Ascending aorta (tissue), 2 donors: ENCODE results near the gene CLPTM1L. TPM values are rescaled to one million over a fixed set of nuclear protein-coding genes. Genes with fewer than 3 reads are reported as not detected.
A peak's percentile ranks its signal among the peaks of the same experiment; 100 is the strongest.

ENCODE experiments used
- DNase-seq, 2 donors: peaks; one replicate each; pipeline ENCODE4 v3.0.0-alpha.2; 2019; ENCODE audit warnings: low spot score in 2 of 2
- H3K27ac ChIP-seq, 2 donors: fragments of 200-600 bp; sonication (generic); one replicate each; pipeline ENCODE4 v1.5.1; 2016 to 2017; ENCODE audit warnings: mild to moderate bottlenecking in 1 of 2
- H3K27me3 ChIP-seq: fragments of 200-600 bp; sonication (generic); one replicate; pipeline ENCODE4 v1.5.1; 2017
- H3K36me3 ChIP-seq, 2 donors: fragments of 200-600 bp; sonication (generic); one replicate each; pipeline ENCODE4 v1.5.1; 2016
- H3K4me1 ChIP-seq, 2 donors: fragments of 200-600 bp; sonication (generic); one replicate each; pipeline ENCODE4 v1.5.1; 2016 to 2017; ENCODE audit warnings: mild to moderate bottlenecking in 1 of 2
- H3K4me3 ChIP-seq, 2 donors: fragments of 200-600 bp; sonication (generic); one replicate each; pipeline ENCODE4 v1.5.1; 2016 to 2017; ENCODE audit warnings: mild to moderate bottlenecking in 1 of 2
- H3K9me3 ChIP-seq, 2 donors: fragments of 200-600 bp; sonication (generic); one replicate each; pipeline ENCODE4 v1.5.1; 2016
- intact Hi-C: fragments of 100-400 bp; cut with DNase I; formaldehyde crosslinking; loops from one replicate; pipeline ENCODE4 v1.15.1; 2023
- total RNA-seq: library from RNA; depleted of rRNA; stranded (reverse); fragments of >200 nt; gene quantifications from one replicate; pipeline ENCODE4 v1.1.0, GENCODE V29; 2016
- TF ChIP-seq, protein P1 (sequence below), 3 experiments: fragments of 200-600 bp in 2 of 3; fragments of 450-650 bp in 1 of 3; sonication (generic) in 2 of 3; IDR thresholded peaks; one replicate each; pipeline ENCODE4 v1.5.1; 2016 to 2019; ENCODE audit warnings: antibody characterized with exemption in 3 of 3, mild to moderate bottlenecking in 1 of 3, moderate library complexity in 1 of 3

Gene CLPTM1L
- total RNA-seq, 1 donor from 2014 or later: 23.6 TPM

DNA sequence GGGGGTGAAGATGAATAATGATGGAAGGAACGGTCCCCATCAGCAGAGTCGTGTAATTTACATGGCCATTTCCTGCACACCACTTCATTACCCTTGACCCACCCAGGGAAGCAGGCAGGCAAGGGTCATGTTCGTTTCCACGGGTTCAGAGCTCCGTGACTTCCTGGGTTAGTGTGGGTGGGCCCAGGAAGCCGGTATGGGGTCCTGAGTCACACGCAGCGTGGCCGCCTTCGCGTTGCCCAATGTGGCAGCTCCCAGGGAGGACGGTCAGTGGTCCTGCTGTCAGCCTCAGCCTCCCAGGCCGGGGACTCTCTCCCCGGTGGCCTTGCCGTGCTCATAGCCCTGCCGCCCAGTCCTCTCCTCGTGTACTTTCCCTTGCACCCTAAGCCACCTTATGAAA, 44.9 kb downstream of the CLPTM1L start:
- H3K4me1 ChIP-seq: no peaks in the 10 kb centered on the region
- no peaks in the 10 kb centered on the region for H3K9me3 ChIP-seq
- H3K27me3 ChIP-seq: no peaks in the 10 kb centered on the region
- H3K36me3 ChIP-seq: no peaks in the 10 kb centered on the region
- no peak overlapping the region for H3K27ac ChIP-seq
- TF ChIP-seq, protein P1, sequence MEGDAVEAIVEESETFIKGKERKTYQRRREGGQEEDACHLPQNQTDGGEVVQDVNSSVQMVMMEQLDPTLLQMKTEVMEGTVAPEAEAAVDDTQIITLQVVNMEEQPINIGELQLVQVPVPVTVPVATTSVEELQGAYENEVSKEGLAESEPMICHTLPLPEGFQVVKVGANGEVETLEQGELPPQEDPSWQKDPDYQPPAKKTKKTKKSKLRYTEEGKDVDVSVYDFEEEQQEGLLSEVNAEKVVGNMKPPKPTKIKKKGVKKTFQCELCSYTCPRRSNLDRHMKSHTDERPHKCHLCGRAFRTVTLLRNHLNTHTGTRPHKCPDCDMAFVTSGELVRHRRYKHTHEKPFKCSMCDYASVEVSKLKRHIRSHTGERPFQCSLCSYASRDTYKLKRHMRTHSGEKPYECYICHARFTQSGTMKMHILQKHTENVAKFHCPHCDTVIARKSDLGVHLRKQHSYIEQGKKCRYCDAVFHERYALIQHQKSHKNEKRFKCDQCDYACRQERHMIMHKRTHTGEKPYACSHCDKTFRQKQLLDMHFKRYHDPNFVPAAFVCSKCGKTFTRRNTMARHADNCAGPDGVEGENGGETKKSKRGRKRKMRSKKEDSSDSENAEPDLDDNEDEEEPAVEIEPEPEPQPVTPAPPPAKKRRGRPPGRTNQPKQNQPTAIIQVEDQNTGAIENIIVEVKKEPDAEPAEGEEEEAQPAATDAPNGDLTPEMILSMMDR (IDR thresholded peaks at IDR 0.05): no peak
- DNase-seq: peak in 1 of 2 donors; percentile 34
- H3K4me3 ChIP-seq: no peak overlapping the region
- intact Hi-C loops: no loop called here

DNA sequence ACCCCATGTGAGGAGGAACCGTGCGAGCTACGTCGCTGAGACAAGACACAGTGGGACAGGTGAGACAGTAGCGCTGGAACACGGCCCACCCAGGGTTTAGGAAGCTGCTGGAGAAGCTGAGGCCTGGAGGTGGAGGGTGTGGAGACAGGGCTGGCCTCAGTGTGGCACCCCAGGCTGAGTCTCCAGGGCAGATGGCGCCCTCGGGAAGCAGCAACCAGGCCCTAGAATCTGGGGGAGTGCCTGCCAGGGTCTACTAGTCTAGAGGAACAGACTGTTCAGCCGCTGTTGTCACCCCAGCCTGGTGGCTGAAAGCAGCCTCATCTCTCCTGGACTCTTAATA, 45.4 kb downstream of the CLPTM1L start:
- Histone ChIP-seq H3K4me3 (no peak overlapping the region), H3K27ac (no peak overlapping the region), H3K36me3 (no peaks in the 10 kb centered on the region), H3K27me3 (no peaks in the 10 kb centered on the region), H3K9me3 (no peaks in the 10 kb centered on the region), H3K4me1 (no peaks in the 10 kb centered on the region)
- intact Hi-C loops: no loop called here
- TF ChIP-seq, protein P1 (IDR thresholded peaks at IDR 0.05): no peak
- DNase-seq: peak in 1 of 2 donors; percentile 61

DNA sequence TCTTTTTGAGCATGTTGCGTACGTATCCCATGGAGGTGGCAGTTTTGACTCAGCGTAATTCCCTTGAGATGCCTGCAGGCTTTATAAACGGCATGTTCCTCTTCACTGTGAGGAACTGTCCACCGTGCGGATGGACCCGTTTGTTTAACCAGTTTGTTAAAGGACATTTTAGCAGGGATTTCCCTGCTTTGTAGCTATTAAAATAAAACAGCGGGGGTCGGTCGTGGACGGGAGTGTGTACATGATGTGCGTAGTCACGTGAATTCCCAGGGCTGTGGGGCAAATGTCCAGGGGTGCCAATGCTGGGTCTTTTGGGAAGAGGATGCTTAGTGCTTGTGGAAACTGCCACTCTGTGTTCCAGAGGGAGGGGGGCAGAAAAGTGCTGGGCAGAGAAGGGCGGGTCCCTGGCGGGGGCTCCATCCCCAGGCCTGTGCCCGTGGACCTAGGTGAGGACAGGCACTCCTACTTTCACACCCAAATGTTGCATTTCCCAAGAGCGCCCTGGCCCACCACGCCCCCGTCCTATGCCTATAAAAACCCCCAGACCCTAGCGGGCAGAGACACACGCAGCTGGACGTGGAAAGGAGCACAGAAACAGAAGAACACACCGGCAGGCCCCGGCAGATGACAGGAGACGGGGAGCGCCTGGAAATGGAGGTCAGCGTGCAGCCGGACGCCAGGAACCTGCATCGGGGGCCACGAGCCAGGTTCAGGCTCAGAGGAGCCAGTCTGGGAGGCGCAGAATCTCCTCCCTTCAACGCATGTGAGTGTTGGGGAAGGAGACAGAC, 46.0 kb downstream of the CLPTM1L start:
- DNase-seq: peak in 1 of 2 donors; percentile 56
- Histone ChIP-seq H3K9me3 (no peaks in the 10 kb centered on the region), H3K27ac (no peak overlapping the region), H3K36me3 (no peaks in the 10 kb centered on the region), H3K4me1 (no peaks in the 10 kb centered on the region), H3K4me3 (no peak overlapping the region), H3K27me3 (no peaks in the 10 kb centered on the region)
- TF ChIP-seq, protein P1 (IDR thresholded peaks at IDR 0.05): no peak
- intact Hi-C loops: no loop called here

DNA sequence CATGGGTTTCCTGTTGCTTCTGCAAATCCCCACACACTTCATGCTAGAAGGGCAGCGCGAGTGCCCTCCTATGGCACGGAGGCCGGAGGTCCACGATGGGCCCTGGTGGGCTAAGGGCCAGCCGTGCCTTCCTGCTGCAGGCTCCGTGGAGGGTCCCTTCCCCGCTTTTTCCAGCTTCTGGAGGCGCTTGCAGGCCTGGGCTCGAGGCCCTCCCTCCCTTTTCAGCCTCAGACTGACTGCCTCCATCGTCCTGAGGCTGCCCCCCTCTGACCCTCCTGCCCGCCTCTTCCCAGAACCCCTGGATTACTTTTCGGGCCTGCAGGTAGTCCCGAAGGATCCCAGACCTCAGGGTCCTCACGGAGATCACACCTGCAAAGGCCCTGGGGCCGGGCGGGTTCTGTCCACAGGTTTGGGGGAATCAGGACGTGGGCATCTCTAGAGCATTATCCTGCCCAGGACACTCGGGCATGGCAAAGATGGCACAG, 46.8 kb downstream of the CLPTM1L start:
- no peak overlapping the region for H3K4me3 ChIP-seq
- H3K9me3 ChIP-seq: no peaks in the 10 kb centered on the region
- no peaks in the 10 kb centered on the region for H3K27me3 ChIP-seq
- H3K36me3 ChIP-seq: no peaks in the 10 kb centered on the region
- intact Hi-C loops: no loop called here
- peak in 1 of 2 donors; percentile 40 for DNase-seq
- no peak overlapping the region for H3K27ac ChIP-seq
- TF ChIP-seq, protein P1 (IDR thresholded peaks at IDR 0.05): no peak
- no peaks in the 10 kb centered on the region for H3K4me1 ChIP-seq

DNA sequence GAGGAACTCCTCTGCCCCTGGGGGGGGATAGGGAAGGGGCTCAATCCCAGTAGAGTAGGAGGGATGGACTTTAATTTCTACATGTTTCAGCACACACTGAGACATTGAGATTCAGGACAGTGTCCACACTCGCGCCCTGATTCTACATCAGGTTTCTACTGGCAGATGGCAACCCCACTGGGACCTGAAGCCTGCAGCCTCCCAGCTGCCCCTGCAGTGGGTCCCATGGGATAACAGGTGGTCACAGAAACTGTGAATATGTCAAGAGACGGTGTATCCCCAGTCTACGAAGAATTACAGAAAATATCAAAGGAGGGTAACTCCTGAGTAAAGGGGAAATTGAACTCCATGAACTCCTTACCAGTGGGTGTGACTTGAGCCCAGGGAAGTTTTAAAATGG, 47.7 kb downstream of the CLPTM1L start:
- TF ChIP-seq, protein P1 (IDR thresholded peaks at IDR 0.05): no peak
- no peak overlapping the region for H3K4me3 ChIP-seq
- H3K27ac ChIP-seq: no peak overlapping the region
- H3K27me3 ChIP-seq: no peaks in the 10 kb centered on the region
- no peaks in the 10 kb centered on the region for H3K36me3 ChIP-seq
- no peaks in the 10 kb centered on the region for H3K9me3 ChIP-seq
- no peak for DNase-seq
- intact Hi-C loops: no loop called here
- no peaks in the 10 kb centered on the region for H3K4me1 ChIP-seq
